ENCODE data around the gene FAM200C. TPM values are rescaled to one million over a fixed set of nuclear protein-coding genes. Genes with fewer than 3 reads are reported as not detected.

FAM200C gene
- total and polyA plus RNA-seq, 10 of the 15 experiments (the other 5 are each of a cell fraction or from before 2014, with no cell fraction given): 1.0 to 5.4 (median 2.2) TPM

GRCh38 chr5:160439205-160439600, 39.3 kb upstream of the FAM200C start (continued):
- TF ChIP-seq MLLT1 (IDR thresholded peaks at IDR 0.05) (peak; percentile 70), CREB1 (IDR thresholded peaks at IDR 0.05; ENCODE audit: low read depth) (no peak), MTA3 (IDR thresholded peaks at IDR 0.05; ENCODE audit: borderline replicate concordance, low read length) (no peak)

- H3K79me2 ChIP-seq (ENCODE audit: control insufficient read depth, insufficient read depth, low read length): peaks cover 45% of the 10 kb centered on the region
- under 1% methylated on average over 18 of the region's 18 CpGs for WGBS (ENCODE audit: insufficient coverage, insufficient replicate concordance, low lambda C conversion rate, missing lambda C conversion rate)
- ATAC-seq: peak; percentile 51
- CTCF ChIA-PET: interaction anchor here (0.5 to 7.7 kb wide), 66 partner anchors 9 to 1659 kb away, joined by 3 to 235 read pairs (median 5); partner anchors contain the start of genes PTTG1 and SLU7
- intact Hi-C loops (cut with micrococcal nuclease; ENCODE audit: unreplicated experiment): loop anchor here (1.0 to 10.0 kb wide), 10 partner anchors 22 to 1094 kb away; no protein-coding TSS in a partner anchor
- in situ Hi-C loops (cut with MboI): loop anchor here (5.0 to 10.0 kb wide), 3 partner anchors 39 to 1106 kb away; partner anchors contain the start of gene GABRB2
- H3K27ac ChIP-seq (ENCODE audit: control insufficient read depth, insufficient read depth): peak overlapping the region; percentile 82
- no peaks in the 10 kb centered on the region for H3K36me3 ChIP-seq (ENCODE audit: control insufficient read depth in 2 of 2, insufficient read depth in 2 of 2, low read length in 1 of 2)
- no peaks in the 10 kb centered on the region for H4K20me1 ChIP-seq (ENCODE audit: control insufficient read depth, insufficient read depth)
- no TSS peak for BruUV-seq (replicated peaks)
- peak overlapping the region; percentile 68 for H3K9ac ChIP-seq (ENCODE audit: control insufficient read depth, insufficient read depth, low read length)
- RAD21 ChIA-PET (ENCODE audit: unreplicated experiment): interaction anchor here (0.8 to 7.8 kb wide), 31 partner anchors 8 to 681 kb away, joined by 3 to 329 read pairs (median 4); partner anchors contain the start of genes PTTG1, SLU7 and TTC1
- peak; percentile 69 for DNase-seq (ENCODE audit: low read depth, low spot score)
- SMC1A ChIA-PET (ENCODE audit: uncharacterized antibody, unreplicated experiment): interaction anchor here (0.5 to 7.8 kb wide), 35 partner anchors 8 to 1783 kb away, joined by 3 to 511 read pairs (median 5); partner anchors contain the start of genes FAM200C, PTTG1 and SLU7
- FAIRE-seq: peak; percentile 47
- peaks cover 3% of the 10 kb centered on the region; the same call in 2 of the 3 replicates for H3K9me3 ChIP-seq (replicated peaks; ENCODE audit: control insufficient read depth, insufficient read depth, low read length)
- no peaks in the 10 kb centered on the region for H3K27me3 ChIP-seq (replicated peaks in 1 of 2; ENCODE audit: control insufficient read depth in 2 of 2, insufficient read depth in 2 of 2, low read length in 1 of 2)
- POLR2A ChIA-PET: interaction anchor here (0.5 to 7.8 kb wide), 16 partner anchors 15 to 406 kb away, joined by 3 to 156 read pairs (median 6); partner anchors contain the start of genes PTTG1 and SLU7
- peaks cover 51% of the 10 kb centered on the region for H3K4me1 ChIP-seq (ENCODE audit: control insufficient read depth, insufficient read depth, low read length)
- H2AFZ ChIP-seq (ENCODE audit: control insufficient read depth, low read depth, low read length): peak overlapping the region; percentile 90
- H3K4me3 ChIP-seq: peak overlapping the region; percentile 70
- peak overlapping the region; percentile 87 for H3K4me2 ChIP-seq (ENCODE audit: control insufficient read depth, insufficient read depth)
- TF ChIP-seq PML (IDR thresholded peaks at IDR 0.05; ENCODE audit: low read length) (0 out of 2 replicates have a peak, but pooled peaks have one; percentile 35), BHLHE40 (IDR thresholded peaks at IDR 0.05; ENCODE audit: borderline replicate concordance in 1 of 2, low read depth in 2 of 2, low read length in 1 of 2) (0 out of 4 replicates have a peak, but pooled peaks have one; percentile 3 to 45), SPI1 (IDR thresholded peaks at IDR 0.05; ENCODE audit: borderline replicate concordance, insufficient read depth, low read depth, low read length) (no peak; the same call in 1 of the 2 replicates), ZBTB11 (CRISPR knock-in tag; IDR thresholded peaks at IDR 0.05) (no peak), MYC (IDR thresholded peaks at IDR 0.05; ENCODE audit: insufficient read depth, insufficient read length, insufficient replicate concordance, low read length, severe bottlenecking) (no peak), ZNF207 (IDR thresholded peaks at IDR 0.05; ENCODE audit: borderline replicate concordance) (peak; percentile 60; the same call in 1 of the 2 replicates), CBX5 (IDR thresholded peaks at IDR 0.05; ENCODE audit: low read depth) (0 out of 2 replicates have a peak, but pooled peaks have one; percentile 1), RCOR1 (conservative IDR thresholded peaks at IDR 0.05; ENCODE audit: low read depth, low read length) (peak; percentile 83; the same call in 1 of the 2 replicates), IKZF2 (IDR thresholded peaks at IDR 0.05) (peak; percentile 40 to 49; a peak in 2 of 4 replicates), GATAD2B (conservative IDR thresholded peaks at IDR 0.05; ENCODE audit: low read depth) (0 out of 2 replicates have a peak, but pooled peaks have one; percentile 44), PAX5 (IDR thresholded peaks at IDR 0.05; ENCODE audit: borderline replicate concordance, low read depth, low read length) (no peak), WRNIP1 (IDR thresholded peaks at IDR 0.05; ENCODE audit: borderline replicate concordance, low read depth, low read length) (peak; percentile 79; the same call in 1 of the 2 replicates)
Observed at GRCh38 chr5:160438316-160439204, 38.7 kb upstream of the FAM200C start.
